ENCODE results near the gene KLHDC9.
"Not testable (repeated sequence)": the region's sequence is repeated elsewhere in the genome, so short reads cannot be mapped to it uniquely, and the experiment has no call there.

Gene KLHDC9

DNA sequence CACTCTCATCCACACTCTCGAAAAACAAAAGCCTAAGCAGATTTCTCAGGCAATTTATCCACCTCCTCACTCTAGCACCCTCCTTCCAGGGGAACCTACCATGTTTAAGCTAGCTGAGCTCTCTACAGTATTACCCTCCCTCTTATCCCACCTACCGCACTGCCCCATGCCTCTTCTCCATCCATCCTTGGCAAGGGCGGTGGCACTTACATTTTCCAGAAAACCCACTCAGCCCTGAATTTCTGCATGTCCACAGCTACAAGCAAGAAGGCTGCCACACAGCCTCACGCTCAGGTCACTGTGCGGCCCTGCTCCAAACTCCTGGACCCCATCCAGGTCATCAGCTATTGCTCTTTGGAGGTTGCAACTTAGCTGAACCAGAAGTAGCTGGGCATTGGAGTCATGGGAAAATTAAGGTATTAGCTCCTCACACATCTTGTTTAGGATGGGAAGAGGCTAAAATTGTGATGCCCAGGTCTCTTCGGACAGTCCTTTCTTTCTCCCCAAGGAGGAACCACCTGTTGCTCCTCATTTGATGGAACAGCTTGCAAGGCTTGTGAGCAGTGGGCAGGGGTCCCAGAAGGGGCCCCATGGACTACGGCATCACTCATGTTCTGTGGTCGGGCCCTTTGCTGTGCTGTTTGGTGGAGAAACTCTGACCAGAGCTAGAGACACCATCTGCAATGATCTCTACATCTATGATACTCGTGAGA is 1.1 kb downstream of the KLHDC9 start:
- DNase-seq: no peak

DNA sequence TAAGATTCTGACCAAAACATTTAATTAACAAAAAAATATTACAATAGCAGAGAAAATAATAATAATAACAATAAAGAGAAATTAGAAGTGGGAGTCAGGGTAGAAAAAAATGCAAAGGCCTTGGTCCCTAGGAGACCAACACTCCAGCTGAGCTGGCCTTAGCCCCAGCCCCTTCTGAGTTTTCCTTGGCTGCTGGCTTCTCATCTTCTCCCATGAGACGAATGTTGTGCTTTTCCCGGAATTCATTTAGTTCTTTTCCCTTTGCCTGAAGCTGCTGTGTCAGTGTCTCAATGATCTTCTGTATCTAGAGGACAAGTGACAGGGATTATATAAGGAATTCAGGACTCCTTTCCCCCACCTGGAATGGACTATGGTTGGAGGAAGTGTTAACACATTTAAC is 2.4 kb downstream of the KLHDC9 start:
- no peak for DNase-seq

DNA sequence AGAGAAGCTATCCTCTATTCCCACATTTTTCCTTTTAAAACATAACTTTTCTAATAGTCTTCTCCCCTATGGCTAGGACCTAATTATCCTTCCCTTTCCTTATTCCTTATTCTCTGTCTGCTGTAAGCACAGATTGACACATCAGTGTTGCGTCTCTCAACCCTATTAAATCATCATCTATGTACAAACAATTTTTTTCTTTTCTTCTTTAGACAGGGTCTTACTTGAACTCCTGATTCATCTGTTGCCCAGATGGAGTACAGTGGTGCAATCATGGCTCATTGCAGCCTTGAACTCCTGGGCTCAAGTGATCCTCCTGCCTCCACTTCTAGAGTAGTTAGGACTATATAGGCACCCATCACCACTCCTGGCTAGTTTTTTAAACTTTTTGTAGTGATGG is 8.3 kb downstream of the KLHDC9 start:
- DNase-seq: no peak

DNA sequence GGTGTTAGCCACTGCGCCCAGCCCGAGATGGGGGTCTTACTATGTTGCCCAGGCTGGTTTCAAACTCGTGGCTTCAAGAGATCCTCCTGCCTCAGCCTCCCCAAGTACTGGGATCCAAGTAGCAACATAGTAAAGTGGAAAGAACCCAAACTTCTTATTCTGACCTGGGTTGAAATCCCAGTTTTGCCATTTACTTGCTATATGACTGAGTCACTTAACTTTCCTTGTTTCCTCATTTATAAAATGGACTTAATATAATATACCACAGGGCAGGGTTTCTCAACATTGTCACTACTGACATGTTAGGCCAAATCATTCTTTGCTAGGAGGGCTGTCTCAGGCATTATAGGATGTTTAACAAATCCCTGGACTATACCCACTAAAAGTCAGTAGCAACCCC is 13.0 kb downstream of the KLHDC9 start:
- no peak for DNase-seq

DNA sequence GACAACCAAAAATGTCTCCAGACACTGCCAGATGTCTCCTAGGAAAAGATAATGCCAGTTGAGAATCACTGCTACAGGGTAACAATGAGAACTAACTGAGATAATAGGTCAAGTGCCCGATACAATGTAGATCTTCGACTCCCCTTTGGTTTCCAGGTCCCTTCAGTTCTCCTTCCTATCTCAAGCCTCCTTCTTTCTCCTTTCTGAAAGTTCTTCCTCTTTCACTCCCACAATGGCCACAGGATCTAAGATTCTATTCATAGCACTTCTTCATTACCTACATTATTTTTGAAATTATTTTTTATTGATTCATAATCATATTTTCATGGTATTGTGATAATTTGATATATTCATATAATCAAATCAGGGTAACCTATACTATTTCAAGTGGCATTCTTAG is 13.4 kb downstream of the KLHDC9 start:
- DNase-seq: no peak

DNA sequence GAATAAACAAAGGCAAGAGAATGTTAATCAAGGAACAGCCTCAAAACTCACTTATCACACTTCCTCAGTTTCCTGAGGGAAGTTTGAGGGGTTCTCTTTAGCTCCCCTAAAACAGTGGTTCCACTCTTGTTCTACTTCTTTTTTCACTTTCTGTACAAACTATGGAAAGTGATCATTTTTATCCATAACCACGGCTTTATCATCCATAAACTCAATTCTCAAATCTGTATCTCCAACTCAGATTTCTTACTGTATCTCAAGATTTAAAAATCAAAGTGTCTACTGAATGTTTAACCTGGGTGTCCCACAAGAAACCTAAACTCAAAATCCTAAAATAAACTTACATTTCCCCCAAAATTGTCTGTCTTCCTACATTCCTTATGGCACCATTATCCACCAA is 15.8 kb downstream of the KLHDC9 start:
- no peak for DNase-seq

DNA sequence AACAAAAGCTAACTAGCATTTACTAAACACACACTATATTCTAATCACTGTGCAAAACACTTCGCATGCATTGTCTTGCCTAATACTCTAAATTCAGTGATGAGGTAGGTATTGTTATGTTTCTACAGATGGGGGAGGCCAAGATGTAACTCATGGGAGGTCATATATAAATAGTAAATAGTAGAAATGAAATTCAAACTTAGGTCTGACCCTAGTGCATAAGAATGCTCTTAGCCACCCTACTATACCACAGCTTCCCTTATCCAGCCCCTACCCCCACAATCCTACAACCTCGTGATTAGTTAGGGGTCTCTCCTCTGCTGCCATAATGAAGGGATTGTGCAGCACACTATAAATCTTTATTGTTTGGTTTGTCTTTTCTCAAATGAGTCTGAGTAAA is 16.4 kb downstream of the KLHDC9 start:
- no peak for DNase-seq

DNA sequence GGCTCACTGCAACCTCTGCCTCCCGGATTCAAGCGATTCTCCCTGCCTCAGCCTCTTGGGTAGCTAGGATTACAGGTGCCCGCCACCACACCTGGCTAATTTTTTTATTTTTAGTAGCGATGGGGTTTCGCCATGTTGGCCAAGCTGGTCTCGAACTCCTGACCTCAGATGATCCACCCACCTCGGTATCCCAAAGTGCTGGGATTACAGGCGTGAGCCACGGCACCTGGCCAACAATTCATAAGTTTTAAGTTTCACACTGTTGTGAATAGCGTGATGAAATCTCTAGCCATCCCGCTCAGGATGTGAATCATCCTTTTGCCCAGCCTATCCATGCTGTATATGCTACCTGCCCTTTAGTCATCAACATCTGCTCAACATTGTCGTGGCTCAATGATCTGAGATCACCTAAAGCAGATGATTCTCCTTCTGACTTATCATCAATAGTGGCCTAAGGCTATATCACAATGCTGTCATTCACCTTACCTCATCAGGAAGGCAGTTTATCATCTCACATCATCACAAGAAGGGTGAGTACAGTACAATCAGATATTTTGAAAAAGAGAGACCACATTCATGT is 17.1 kb downstream of the KLHDC9 start:
- no peak for DNase-seq

DNA sequence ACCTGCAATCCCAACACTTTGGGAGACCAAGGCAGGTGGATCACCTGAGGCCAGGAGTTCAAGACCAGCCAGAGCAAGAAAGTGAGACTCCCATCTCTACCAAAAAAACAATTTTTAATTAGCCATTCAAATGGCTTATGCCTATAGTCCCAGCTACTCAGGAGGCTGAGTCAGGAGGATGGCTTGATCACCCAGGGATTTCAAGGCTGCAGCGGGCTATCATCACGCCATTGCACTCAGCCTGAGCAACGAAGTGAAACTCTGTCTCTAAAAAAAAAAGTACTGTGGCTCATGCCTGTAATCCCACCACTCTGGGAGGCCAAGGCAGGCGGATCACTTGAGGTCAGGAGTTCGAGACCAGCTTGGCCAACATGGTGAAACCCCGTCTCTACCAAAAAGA is 17.8 kb downstream of the KLHDC9 start:
- not testable (repeated sequence) for DNase-seq

DNA sequence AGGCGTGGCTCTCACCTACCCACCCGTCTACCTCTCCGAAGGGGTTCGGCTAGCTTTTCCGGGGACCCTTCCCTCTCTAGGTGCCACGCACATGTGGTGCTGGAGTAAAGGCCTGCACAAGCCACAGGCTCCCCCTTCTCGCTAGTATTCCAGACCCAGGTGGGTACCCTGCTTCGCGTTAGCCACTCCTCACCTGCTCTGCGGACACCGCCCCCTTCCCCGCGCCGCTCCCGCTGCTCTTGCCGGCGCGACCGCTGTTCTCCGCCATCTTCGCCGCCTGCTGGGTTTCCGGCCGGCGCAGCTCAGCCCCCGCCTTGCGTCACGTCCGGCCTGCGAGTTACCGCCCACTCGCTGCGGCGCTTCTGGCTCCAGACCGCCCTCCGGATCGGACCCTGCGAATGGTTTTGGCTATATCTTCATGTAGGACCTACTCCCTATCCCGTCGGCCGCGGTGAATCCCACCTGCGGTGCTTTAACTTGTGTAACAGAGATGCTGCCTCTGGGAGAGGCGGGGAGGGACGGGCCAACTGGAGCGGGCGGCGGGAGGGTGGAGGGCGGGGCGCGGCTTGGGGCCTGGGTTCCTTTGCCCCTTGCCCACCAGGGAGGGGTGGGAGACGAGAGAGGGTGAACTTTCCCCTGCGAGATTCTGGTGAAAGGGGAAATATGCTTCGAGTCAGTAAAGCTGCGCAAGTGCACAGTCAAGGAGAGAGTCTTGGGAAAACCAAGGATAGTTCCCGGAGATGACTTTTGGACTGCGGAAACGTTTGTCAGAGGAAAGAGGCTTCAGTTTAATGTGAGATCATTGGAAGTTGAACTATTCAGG is 19.8 kb downstream of the KLHDC9 start, which contains the start of the genes NIT1 and PFDN2:
NIT1 (plus strand) TSS at position 347 of the 823 bp plus-strand sequence; CDS start at position 419, 72 bp downstream.
PFDN2 (minus strand) TSS at position 279 of the 823 bp plus-strand sequence; CDS start at position 268, 11 bp downstream.
- DNase-seq: peak; percentile 76

DNA sequence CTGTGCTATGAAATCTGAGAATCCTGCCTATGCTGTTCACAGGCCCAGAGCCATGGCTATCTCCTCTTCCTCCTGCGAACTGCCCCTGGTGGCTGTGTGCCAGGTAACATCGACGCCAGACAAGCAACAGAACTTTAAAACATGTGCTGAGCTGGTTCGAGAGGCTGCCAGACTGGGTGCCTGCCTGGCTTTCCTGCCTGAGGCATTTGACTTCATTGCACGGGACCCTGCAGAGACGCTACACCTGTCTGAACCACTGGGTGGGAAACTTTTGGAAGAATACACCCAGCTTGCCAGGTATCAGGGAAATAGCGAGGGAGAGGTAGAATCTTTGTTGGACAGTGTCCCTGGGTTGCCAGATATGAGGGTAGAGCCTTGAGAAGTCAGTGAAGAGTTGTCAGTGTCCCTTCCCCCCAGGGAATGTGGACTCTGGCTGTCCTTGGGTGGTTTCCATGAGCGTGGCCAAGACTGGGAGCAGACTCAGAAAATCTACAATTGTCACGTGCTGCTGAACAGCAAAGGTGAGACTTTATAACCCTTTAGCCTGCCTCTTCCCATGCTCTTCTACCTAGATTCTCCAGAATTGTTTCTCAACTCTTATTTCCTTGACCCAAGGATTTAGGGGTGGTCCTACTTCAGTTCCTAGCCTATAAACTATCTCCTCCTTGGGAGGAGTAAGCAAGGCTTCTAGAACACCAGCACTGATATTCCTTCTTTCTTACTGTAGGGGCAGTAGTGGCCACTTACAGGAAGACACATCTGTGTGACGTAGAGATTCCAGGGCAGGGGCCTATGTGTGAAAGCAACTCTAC is 21.1 kb downstream of the KLHDC9 start:
- no peak for DNase-seq

DNA sequence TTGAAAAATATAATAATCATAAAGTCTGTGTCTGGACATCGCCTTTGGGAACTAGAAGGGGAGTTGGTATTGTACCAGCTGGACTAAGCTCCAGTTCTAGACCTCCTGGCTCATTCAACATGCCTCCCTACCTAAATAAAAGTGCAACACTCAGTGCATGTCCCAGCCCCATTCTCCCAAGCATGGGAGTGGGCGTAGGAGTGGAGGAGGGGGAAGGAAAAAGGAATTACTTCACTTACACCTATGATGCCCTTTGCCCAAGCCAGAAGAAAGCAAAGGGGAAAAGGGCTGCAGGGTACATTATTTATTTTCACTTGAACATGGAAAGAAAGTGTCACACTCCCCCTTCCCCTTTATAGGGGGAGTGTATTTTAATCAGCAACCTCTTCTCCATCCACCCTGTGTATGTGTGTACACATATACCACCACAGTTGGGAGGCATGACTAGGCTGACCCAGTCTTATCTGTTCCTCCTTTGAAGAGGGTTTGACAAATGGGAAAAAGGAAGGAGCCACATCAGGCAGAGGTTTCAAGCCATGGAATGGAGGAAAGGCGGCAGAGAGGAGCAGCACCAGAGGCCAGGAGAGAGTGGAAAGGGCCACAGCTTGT is 23.0 kb downstream of the KLHDC9 start:
- DNase-seq: no peak

DNA sequence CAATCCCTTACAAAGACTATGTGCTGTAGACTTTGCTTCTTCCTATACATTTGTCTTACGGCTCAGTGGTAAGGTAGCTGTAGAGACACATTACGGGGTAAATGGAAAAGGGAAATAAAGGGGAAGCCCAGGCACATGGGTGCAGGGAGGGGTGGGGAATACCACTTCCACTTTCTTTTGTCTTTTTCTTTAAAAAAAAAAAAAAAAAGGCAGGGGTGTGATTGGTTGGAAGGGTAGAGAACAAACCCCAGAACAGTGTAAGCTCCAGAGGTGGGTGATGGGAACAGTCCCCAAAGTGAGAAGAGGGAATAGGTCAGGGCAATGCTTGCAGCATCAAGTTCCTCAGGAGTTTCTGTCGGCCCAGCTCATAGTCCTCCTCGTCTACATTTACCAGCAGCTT is 23.7 kb downstream of the KLHDC9 start:
- DNase-seq: no peak

DNA sequence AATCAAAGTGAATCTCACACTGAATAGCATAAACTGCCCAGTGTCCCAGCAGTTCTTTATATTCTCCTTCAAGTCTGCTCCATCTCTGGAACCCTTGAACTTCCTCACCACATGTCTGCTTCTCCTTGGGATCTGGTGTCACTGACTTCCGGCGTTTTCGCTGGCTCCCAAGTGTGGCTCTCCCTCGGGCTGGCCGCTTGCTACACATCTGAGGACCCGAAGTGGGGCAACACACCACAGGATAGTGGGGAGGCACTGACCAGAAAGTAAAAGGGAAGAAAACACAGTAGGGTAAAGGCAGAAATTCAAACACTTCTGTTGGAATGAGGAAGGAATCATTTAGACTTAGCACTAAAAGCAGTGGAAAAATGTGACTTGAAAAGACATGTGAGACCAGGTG is 24.8 kb downstream of the KLHDC9 start:
- DNase-seq: no peak

DNA sequence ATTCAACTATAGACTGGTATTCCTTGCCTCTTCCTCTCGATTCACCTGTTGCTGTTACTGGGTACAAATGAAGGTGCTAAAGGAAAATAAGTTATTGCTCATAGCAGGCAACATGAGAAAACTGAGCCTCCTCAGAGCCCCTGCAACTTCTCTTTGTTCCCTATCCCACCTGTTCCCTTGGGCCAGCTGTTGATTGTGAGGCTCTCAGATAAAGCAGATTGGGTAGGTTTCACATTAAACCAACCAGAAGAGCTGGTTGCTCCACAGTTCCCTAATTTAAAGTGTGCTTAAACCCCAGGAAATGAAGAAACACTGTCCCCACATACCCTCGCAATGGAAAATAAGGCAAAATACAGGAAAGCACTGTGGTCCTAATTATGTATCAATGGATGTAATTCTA is 29.5 kb downstream of the KLHDC9 start:
- DNase-seq: no peak

DNA sequence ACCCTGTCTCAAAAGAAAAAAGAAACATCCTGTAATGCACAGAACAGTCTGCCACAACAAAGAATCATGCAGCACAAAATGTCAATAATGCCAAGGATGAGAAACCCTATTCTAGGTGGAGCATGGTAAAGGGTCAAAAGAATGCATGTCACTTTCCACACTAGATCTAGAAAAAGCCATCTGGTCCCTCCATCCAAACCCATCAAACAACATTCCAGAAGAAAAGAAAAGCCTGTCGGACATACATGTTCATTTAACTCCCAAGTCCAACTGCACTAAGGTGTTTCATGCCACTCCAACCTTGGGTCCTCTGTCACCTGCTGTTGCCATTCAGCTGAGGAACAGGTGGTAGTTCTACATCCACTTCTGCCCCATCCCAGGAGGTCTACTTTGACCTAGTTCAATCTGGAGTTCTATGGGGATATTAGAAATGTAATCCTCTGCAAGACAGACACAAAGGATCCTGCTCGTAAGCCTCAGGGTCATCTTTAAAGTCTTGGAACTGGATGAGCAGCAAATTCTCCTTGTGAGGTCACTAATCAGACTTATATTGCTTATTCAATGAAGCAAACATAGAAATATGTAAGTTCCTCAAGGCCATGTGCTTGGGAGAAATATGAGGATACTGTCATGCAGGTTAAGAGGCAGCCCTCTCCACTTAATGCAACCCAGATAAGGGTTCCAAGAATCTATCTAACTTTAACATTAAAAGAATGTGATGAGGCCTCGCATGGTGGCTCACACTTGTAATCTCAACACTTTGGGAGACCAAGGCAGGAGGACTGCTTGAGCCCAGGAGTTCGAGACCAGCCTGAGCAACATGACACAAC is 30.6 kb downstream of the KLHDC9 start:
- DNase-seq: no peak

DNA sequence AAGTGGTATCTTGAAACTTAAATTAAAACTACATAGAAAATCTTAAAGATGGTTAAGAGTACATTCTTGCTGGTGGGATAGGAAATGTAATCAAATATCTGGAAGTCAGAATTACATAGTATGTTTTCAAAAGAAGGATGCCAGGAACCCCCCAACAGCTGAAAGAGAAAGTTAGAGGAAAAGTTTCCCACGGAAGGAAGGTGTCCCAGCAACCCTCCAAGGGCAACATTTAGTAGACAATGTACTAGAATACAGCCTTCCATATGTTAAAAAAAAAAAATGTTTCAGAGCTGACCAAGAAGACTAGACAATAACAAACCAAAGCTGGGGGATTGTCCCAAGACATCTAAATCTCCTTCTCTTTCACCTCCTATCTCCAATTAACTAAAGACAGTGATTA is 32.1 kb downstream of the KLHDC9 start:
- no peak for DNase-seq

DNA sequence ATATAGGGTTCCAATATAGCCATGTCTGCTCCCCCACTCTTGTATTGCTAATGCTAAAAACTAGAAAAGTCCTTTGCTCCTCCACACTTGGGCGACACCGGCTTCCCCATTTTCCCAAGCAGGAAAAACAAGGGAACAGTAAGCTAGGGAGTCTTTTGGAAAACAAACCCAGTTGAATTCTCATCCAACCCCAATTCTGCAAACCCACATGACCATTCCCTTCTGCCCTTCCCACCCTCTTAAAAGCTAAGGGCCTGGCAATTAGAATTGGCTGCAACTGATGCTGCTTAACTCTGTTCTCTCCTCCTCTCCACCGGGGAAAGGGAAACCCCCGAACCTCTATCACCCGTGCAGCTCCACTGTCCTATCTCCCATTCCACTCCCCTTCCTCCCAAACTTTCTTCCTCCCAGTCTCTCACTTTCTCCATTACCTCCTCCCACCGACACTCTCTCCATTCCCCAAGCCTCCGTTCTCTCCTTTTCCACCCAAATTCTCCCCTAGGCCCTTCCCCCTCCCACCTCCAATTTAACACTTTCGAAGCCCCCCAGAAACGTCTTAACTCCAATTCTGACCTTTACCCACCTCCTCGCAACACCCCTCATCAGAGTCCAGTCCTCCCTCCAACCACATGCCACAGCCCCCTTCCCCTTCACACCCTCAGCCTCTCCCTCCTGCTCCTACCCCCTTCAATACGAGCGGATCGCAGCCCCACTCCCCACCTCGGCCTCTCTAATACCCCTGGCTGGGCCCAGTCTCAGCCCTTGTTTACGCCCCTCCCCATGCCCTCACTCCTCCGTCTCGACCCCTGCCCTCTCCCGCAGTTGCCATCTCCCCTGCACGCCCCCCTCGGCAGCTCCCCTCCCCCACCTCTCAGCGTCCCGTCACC is 33.6 kb downstream of the KLHDC9 start:
- no peak for DNase-seq

DNA sequence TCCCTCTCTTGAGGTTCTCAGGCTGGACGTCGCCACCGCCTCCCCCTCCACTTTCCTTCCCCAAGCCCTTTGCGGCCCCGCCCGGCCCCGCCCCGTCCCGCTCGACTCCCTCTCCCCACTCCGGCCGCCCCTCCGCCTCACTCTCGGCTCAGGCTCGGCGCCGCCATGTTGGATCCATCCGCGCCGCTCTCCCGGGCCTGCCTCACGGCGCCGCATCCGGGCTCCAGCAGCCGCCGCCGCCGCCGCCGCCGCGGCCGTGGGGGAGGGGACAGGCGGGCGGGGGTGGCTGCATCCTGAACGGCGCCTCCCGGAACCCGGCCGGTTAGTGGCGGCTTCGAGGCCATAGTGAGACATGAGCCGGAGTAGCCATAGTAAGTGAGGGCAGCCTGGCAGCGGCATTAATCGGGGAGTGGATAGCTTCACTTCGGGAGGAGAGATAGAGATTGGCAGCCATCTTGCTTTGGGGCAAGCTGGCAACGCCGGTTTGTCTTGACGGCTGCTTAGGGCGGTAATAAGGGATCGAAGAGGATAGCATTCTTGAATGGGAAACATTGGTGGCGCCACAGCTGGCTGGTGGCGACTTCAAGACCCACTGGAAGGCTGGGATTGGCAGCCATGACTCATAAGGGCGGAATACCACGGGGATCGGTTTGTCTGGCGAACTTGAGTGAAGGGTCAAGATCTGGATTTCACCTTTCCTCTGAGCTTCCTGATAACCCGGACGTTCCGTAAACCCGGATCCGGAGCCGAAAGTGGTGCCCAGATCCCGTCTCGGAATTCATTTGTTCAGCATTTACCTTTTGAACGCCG is 34.5 kb downstream of the KLHDC9 start, which contains the start of gene DEDD:
DEDD (minus strand) TSS at position 258 of the 810 bp plus-strand sequence. CDS start 8,205 bp downstream, outside the sequence.
- peak; percentile 91 for DNase-seq
